ENCODE data around the gene LMNTD2.

DNA sequence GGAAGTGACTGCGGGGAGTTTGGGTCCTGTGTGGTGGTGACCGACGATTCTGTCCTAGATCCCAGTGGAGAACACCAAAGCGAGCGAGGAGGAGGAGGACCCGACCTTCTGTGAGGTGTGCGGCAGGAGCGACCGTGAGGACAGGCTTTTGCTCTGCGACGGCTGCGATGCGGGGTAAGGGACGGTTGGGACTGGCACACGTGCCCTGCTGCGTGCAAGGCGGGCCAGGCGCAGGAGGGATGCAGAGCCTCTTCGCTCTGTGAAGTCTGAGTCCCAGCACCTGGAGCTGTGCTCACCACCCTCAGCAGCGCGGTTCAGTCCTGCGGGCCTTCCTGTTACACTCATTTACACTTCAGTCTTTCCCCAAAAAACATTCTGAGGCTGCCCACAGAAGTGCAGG, 32.0 kb upstream of the LMNTD2 start:
- TF ChIP-seq, protein P1, sequence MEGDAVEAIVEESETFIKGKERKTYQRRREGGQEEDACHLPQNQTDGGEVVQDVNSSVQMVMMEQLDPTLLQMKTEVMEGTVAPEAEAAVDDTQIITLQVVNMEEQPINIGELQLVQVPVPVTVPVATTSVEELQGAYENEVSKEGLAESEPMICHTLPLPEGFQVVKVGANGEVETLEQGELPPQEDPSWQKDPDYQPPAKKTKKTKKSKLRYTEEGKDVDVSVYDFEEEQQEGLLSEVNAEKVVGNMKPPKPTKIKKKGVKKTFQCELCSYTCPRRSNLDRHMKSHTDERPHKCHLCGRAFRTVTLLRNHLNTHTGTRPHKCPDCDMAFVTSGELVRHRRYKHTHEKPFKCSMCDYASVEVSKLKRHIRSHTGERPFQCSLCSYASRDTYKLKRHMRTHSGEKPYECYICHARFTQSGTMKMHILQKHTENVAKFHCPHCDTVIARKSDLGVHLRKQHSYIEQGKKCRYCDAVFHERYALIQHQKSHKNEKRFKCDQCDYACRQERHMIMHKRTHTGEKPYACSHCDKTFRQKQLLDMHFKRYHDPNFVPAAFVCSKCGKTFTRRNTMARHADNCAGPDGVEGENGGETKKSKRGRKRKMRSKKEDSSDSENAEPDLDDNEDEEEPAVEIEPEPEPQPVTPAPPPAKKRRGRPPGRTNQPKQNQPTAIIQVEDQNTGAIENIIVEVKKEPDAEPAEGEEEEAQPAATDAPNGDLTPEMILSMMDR (IDR thresholded peaks at IDR 0.05): no peak
- TF ChIP-seq POLR2A (IDR thresholded peaks at IDR 0.05): no peak
